HUES6 (cell line): ENCODE results near the gene FXYD5.

Experiments
- H3K27ac ChIP-seq: 2 replicates; pipeline ENCODE4 v1.7.0; 2013; ENCODE audit warnings: low read depth, mild to moderate bottlenecking, low read length, inconsistent platforms
- H3K27me3 ChIP-seq: 2 replicates; pipeline ENCODE4 v1.6.1; 2013; ENCODE audit warnings: low read length; ENCODE audit not compliant: control insufficient read depth, insufficient read depth
- H3K36me3 ChIP-seq: 2 replicates; pipeline ENCODE4 v1.6.1; 2013; ENCODE audit warnings: low read length; ENCODE audit not compliant: control insufficient read depth, insufficient read depth
- H3K4me1 ChIP-seq: 2 replicates; pipeline ENCODE4 v1.6.1; 2013; ENCODE audit warnings: low read length; ENCODE audit not compliant: control insufficient read depth, insufficient read depth
- H3K4me3 ChIP-seq: 2 replicates; pipeline ENCODE4 v1.5.1; 2013; ENCODE audit warnings: low read depth, low read length
- H3K9ac ChIP-seq: one replicate; pipeline ENCODE4 v1.6.1; 2013; ENCODE audit warnings: mild to moderate bottlenecking, low read length
- H3K9me3 ChIP-seq: 2 replicates; pipeline ENCODE4 v1.6.1; 2013; ENCODE audit warnings: low read depth, low read length; ENCODE audit not compliant: control insufficient read depth, insufficient read depth

Gene FXYD5

GRCh38 chr19:35208121-35208520, 53.6 kb downstream of the FXYD5 start:
- H3K27ac ChIP-seq, result no peak overlapping the region
- no peak overlapping the region for H3K4me3 ChIP-seq
- no peak overlapping the region for H3K9ac ChIP-seq
- no peaks in the 10 kb centered on the region for H3K9me3 ChIP-seq
- no peaks in the 10 kb centered on the region for H3K36me3 ChIP-seq
- H3K27me3 ChIP-seq, result no peaks in the 10 kb centered on the region
- H3K4me1 ChIP-seq, result peaks cover 30% of the 10 kb centered on the region

GRCh38 chr19:35209646-35210045, 55.1 kb downstream of the FXYD5 start:
- H3K27ac ChIP-seq, result no peak overlapping the region
- no peaks in the 10 kb centered on the region for H3K27me3 ChIP-seq
- H3K4me3 ChIP-seq, result no peak overlapping the region
- H3K9me3 ChIP-seq, result no peaks in the 10 kb centered on the region
- peaks cover 17% of the 10 kb centered on the region for H3K4me1 ChIP-seq
- no peak overlapping the region for H3K9ac ChIP-seq
- no peaks in the 10 kb centered on the region for H3K36me3 ChIP-seq

- no peak overlapping the region for H3K27ac ChIP-seq
- H3K27me3 ChIP-seq, result no peaks in the 10 kb centered on the region
- H3K4me1 ChIP-seq, result peaks cover 4% of the 10 kb centered on the region; the same call in 1 of the 2 replicates
- no peak overlapping the region for H3K9ac ChIP-seq
- no peaks in the 10 kb centered on the region for H3K36me3 ChIP-seq
- no peaks in the 10 kb centered on the region for H3K9me3 ChIP-seq
- no peak overlapping the region for H3K4me3 ChIP-seq
Observed at GRCh38 chr19:35211545-35212230, 57.2 kb downstream of the FXYD5 start.

- peaks cover 4% of the 10 kb centered on the region; the same call in 1 of the 2 replicates for H3K4me1 ChIP-seq
- H3K4me3 ChIP-seq, result no peak overlapping the region
- H3K9me3 ChIP-seq, result peaks cover 4% of the 10 kb centered on the region; the same call in 1 of the 2 replicates
- H3K27me3 ChIP-seq, result no peaks in the 10 kb centered on the region
- H3K36me3 ChIP-seq, result no peaks in the 10 kb centered on the region
- H3K9ac ChIP-seq, result no peak overlapping the region
- no peak overlapping the region for H3K27ac ChIP-seq
Observed at GRCh38 chr19:35212241-35212640, 57.7 kb downstream of the FXYD5 start.

GRCh38 chr19:35213663-35214632, 59.4 kb downstream of the FXYD5 start:
- Histone ChIP-seq H3K9me3 (peaks cover 13% of the 10 kb centered on the region), H3K27me3 (no peaks in the 10 kb centered on the region), H3K27ac (no peak overlapping the region), H3K4me1 (peaks cover 4% of the 10 kb centered on the region; the same call in 1 of the 2 replicates), H3K4me3 (no peak overlapping the region), H3K36me3 (no peaks in the 10 kb centered on the region), H3K9ac (no peak overlapping the region)

GRCh38 chr19:35214766-35215422, 60.4 kb downstream of the FXYD5 start:
- no peaks in the 10 kb centered on the region for H3K27me3 ChIP-seq
- no peak overlapping the region for H3K27ac ChIP-seq
- peaks cover 21% of the 10 kb centered on the region for H3K9me3 ChIP-seq
- peaks cover 4% of the 10 kb centered on the region; the same call in 1 of the 2 replicates for H3K4me1 ChIP-seq
- no peaks in the 10 kb centered on the region for H3K36me3 ChIP-seq
- H3K9ac ChIP-seq, result no peak overlapping the region
- H3K4me3 ChIP-seq, result no peak overlapping the region

GRCh38 chr19:35216016-35216832, 61.7 kb downstream of the FXYD5 start:
- peaks cover 4% of the 10 kb centered on the region; the same call in 1 of the 2 replicates for H3K4me1 ChIP-seq
- no peak overlapping the region for H3K4me3 ChIP-seq
- no peak overlapping the region for H3K27ac ChIP-seq
- H3K27me3 ChIP-seq, result no peaks in the 10 kb centered on the region
- H3K9ac ChIP-seq, result no peak overlapping the region
- peaks cover 25% of the 10 kb centered on the region for H3K9me3 ChIP-seq
- H3K36me3 ChIP-seq, result no peaks in the 10 kb centered on the region

- Histone ChIP-seq H3K9ac (no peak overlapping the region), H3K4me3 (no peak overlapping the region), H3K9me3 (peaks cover 25% of the 10 kb centered on the region), H3K27ac (no peak overlapping the region), H3K27me3 (no peaks in the 10 kb centered on the region), H3K4me1 (peaks cover 2% of the 10 kb centered on the region; the same call in 1 of the 2 replicates), H3K36me3 (no peaks in the 10 kb centered on the region)
Observed at GRCh38 chr19:35216833-35217648, 62.5 kb downstream of the FXYD5 start.

GRCh38 chr19:35217649-35217990, 63.1 kb downstream of the FXYD5 start:
- no peak overlapping the region for H3K4me3 ChIP-seq
- no peaks in the 10 kb centered on the region for H3K36me3 ChIP-seq
- no peak overlapping the region for H3K27ac ChIP-seq
- H3K9me3 ChIP-seq, result peaks cover 28% of the 10 kb centered on the region
- no peak overlapping the region for H3K9ac ChIP-seq
- H3K4me1 ChIP-seq, result no peaks in the 10 kb centered on the region
- no peaks in the 10 kb centered on the region for H3K27me3 ChIP-seq

- Histone ChIP-seq H3K36me3 (no peaks in the 10 kb centered on the region), H3K4me1 (no peaks in the 10 kb centered on the region), H3K9ac (no peak overlapping the region), H3K27ac (no peak overlapping the region), H3K9me3 (peaks cover 38% of the 10 kb centered on the region), H3K4me3 (no peak overlapping the region), H3K27me3 (no peaks in the 10 kb centered on the region)
Observed at GRCh38 chr19:35219008-35219407, 64.5 kb downstream of the FXYD5 start.
